PC-9 (cell line): ENCODE results near the gene KCNN1. TPM values are rescaled to one million over a fixed set of nuclear protein-coding genes. Genes with fewer than 3 reads are reported as not detected.
A peak's percentile ranks its signal among the peaks of the same experiment; 100 is the strongest.

Experiments
- BruUV-seq: library from RNA; stranded (reverse); fragments of 400-500 nt; replicated peaks from 2 replicates; lab custom pipeline; 2021; lab: Mats Ljungman, UMichigan
- CTCF ChIA-PET: fragments of 300-600 bp; sonication (Branson Sonifier 250); formaldehyde crosslinking; loops from one replicate; lab custom pipeline; 2022; ENCODE audit warnings: antibody characterized with exemption; lab: Charles Lee
- POLR2A ChIA-PET: fragments of 300-600 bp; sonication (Branson Sonifier 250); formaldehyde crosslinking; loops from one replicate; lab custom pipeline; 2022; ENCODE audit warnings: antibody characterized with exemption; ENCODE audit not compliant: unreplicated experiment; lab: Charles Lee
- DNase-seq, 2 experiments: peaks; one replicate each; pipeline versions ENCODE4 v3.0.0 to v3.0.0-alpha.2; 2015 to 2022; ENCODE audit warnings: mixed read lengths in 1 of 2
- H2AFZ ChIP-seq: fragments of 200-600 bp; sonication (generic); 2 replicates; pipeline ENCODE4 v1.8.1; 2017; ENCODE audit warnings: antibody characterized with exemption
- H3F3A ChIP-seq: fragments of 200-600 bp; sonication (generic); 2 replicates; pipeline ENCODE4 v1.8.1; 2017; ENCODE audit warnings: antibody characterized with exemption, mild to moderate bottlenecking, low read depth; ENCODE audit not compliant: insufficient read depth
- H3K27ac ChIP-seq: fragments of 200-600 bp; sonication (generic); 2 replicates; pipeline ENCODE4 v1.6.1; 2016; ENCODE audit warnings: mixed run types
- H3K27me3 ChIP-seq: fragments of 200-600 bp; sonication (generic); 2 replicates; pipeline ENCODE4 v1.6.1; 2016; ENCODE audit warnings: low read depth, mixed run types; ENCODE audit not compliant: insufficient read depth
- H3K36me3 ChIP-seq: fragments of 200-600 bp; sonication (generic); 2 replicates; pipeline ENCODE4 v1.6.1; 2016; ENCODE audit warnings: low read depth, mixed run types
- H3K4me1 ChIP-seq: fragments of 200-600 bp; sonication (generic); replicated peaks from 2 replicates; pipeline ENCODE4 v1.6.1; 2016; ENCODE audit warnings: mixed run types; ENCODE audit not compliant: insufficient read depth
- H3K4me2 ChIP-seq: fragments of 200-600 bp; sonication (generic); 2 replicates; pipeline ENCODE4 v1.6.1; 2017; ENCODE audit warnings: mixed run types
- H3K4me3 ChIP-seq: fragments of 200-600 bp; sonication (generic); 2 replicates; pipeline ENCODE4 v1.6.1; 2016; ENCODE audit warnings: mixed run types
- H3K79me2 ChIP-seq: fragments of 200-600 bp; sonication (generic); 2 replicates; pipeline ENCODE4 v1.6.1; 2017; ENCODE audit warnings: low read depth, mixed run types
- H3K9me2 ChIP-seq: fragments of 200-600 bp; sonication (generic); 2 replicates; pipeline ENCODE4 v1.8.1; 2017; ENCODE audit warnings: mild to moderate bottlenecking; ENCODE audit not compliant: insufficient read depth
- H3K9me3 ChIP-seq: fragments of 200-600 bp; sonication (generic); 2 replicates; pipeline ENCODE4 v1.8.1; 2016; ENCODE audit warnings: low read depth; ENCODE audit not compliant: insufficient read depth
- H4K20me1 ChIP-seq: fragments of 200-600 bp; sonication (generic); 2 replicates; pipeline ENCODE4 v1.8.1; 2017; ENCODE audit not compliant: insufficient read depth
- EZH2 ChIP-seq: fragments of 200-600 bp; sonication (generic); IDR thresholded peaks from 2 replicates; pipeline ENCODE4 v1.8.0; 2017; ENCODE audit warnings: antibody characterized with exemption, low read depth
- intact Hi-C: fragments of 100-400 bp; cut with micrococcal nuclease; formaldehyde crosslinking; loops from one replicate; pipeline ENCODE4 v1.10.0; 2022; ENCODE audit not compliant: unreplicated experiment
- total RNA-seq: library from RNA; stranded (reverse); gene quantifications from 2 replicates; pipeline ENCODE4 v1.2.3, GENCODE V29; 2021
- TF ChIP-seq, protein P1 (sequence below): fragments of 200-600 bp; sonication (generic); conservative IDR thresholded peaks from 2 replicates; pipeline ENCODE4 v1.6.1; 2017; ENCODE audit warnings: mixed run types, antibody characterized with exemption, mild to moderate bottlenecking, moderate library complexity

Gene KCNN1
- total RNA-seq, 1 experiment from 2014 or later = 0.09 TPM

DNA sequence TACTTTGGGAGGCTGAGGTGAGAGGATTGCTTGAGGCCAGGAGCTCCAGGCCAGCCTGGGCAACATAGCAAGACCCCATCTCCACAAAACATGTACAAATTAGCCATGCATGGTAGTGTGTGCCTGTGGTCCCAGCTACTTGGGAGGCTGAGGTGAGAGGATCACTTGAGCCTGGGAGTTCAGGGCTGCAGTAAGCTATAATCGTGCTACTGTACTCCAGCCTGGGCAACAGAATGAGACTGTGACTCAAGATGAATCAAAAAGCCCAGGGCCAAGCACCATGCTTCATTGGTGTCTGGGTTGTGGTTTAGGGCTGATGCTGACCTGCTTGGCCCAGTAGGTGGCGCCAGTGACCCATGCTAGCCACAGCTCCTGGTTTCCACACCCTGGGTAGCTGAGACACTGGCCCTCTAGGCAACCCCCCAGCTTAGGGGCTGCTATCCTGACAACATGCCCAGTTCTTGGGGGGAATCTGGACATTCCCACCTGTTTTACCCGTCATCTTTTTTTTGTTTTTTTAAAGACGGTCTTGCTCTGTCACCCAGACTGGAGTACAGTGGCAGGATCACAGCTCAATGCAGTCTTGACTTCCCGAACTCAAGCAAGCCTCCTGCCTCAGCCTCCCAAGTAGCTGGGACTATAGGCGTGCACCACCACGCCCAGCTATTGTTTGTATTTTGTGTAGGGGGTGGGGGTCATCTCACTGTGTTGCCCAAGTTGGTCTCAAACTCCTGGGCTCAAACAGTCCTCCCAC is 28.6 kb upstream of the KCNN1 start:
- Histone ChIP-seq H3K27ac (no peak overlapping the region), H3F3A (peaks cover 11% of the 10 kb centered on the region), H3K4me2 (no peak overlapping the region), H3K4me3 (no peak overlapping the region), H3K36me3 (peaks cover 4% of the 10 kb centered on the region), H3K27me3 (no peaks in the 10 kb centered on the region), H2AFZ (no peak overlapping the region), H3K9me2 (no peaks in the 10 kb centered on the region), H3K79me2 (peaks cover 23% of the 10 kb centered on the region), H4K20me1 (no peaks in the 10 kb centered on the region), H3K4me1 (peaks cover 12% of the 10 kb centered on the region), H3K9me3 (no peaks in the 10 kb centered on the region)
- DNase-seq = peak; percentile 75
- intact Hi-C loops = loop anchor here (1.0 to 5.0 kb wide), 3 partner anchors 58 to 214 kb away; partner anchors contain the start of gene PIK3R2
- no TSS peak for BruUV-seq
- CTCF ChIA-PET = interaction anchor here (1.1 to 1.2 kb wide), 2 partner anchors 37 to 58 kb away, joined by 4 to 6 read pairs; no protein-coding TSS in a partner anchor
- POLR2A ChIA-PET = interaction anchor here (0.6 to 0.7 kb wide), 2 partner anchors 45 to 340 kb away, joined by 3 to 4 read pairs; no protein-coding TSS in a partner anchor
- no peak for TF ChIP-seq EZH2
- TF ChIP-seq, protein P1, sequence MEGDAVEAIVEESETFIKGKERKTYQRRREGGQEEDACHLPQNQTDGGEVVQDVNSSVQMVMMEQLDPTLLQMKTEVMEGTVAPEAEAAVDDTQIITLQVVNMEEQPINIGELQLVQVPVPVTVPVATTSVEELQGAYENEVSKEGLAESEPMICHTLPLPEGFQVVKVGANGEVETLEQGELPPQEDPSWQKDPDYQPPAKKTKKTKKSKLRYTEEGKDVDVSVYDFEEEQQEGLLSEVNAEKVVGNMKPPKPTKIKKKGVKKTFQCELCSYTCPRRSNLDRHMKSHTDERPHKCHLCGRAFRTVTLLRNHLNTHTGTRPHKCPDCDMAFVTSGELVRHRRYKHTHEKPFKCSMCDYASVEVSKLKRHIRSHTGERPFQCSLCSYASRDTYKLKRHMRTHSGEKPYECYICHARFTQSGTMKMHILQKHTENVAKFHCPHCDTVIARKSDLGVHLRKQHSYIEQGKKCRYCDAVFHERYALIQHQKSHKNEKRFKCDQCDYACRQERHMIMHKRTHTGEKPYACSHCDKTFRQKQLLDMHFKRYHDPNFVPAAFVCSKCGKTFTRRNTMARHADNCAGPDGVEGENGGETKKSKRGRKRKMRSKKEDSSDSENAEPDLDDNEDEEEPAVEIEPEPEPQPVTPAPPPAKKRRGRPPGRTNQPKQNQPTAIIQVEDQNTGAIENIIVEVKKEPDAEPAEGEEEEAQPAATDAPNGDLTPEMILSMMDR = peak; percentile 97

DNA sequence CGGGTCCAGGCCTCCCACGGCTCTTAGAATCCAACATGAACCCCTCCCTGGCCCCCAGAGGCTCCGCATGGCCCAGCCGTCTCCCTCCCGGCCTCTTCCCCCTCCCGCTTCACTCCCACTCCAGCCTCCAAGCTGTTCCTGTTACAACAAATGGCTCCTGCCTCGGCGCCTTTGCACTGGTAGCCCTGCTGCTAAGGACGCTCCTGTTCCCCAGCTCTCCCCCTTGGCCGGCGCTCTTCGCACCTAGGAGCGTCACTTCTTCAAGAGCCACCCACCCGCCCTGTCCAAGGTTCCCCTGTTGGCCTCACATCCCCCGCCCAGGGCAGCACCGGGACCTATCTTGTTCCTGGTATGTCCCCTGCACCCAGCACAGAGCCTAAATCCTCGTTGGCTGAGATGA is 24.7 kb upstream of the KCNN1 start:
- no peaks in the 10 kb centered on the region for H3K79me2 ChIP-seq
- no peaks in the 10 kb centered on the region for H3K27me3 ChIP-seq
- H3K4me1 ChIP-seq = peaks cover 2% of the 10 kb centered on the region; the same call in 1 of the 2 replicates
- BruUV-seq = no TSS peak
- H2AFZ ChIP-seq = no peak overlapping the region
- H3K4me2 ChIP-seq = no peak overlapping the region
- H3K4me3 ChIP-seq = no peak overlapping the region
- CTCF ChIA-PET = no interaction called here
- TF ChIP-seq EZH2 = no peak
- TF ChIP-seq, protein P1 = no peak
- no peak for DNase-seq
- H3K36me3 ChIP-seq = no peaks in the 10 kb centered on the region; the same call in 1 of the 2 replicates
- no peak overlapping the region for H3K27ac ChIP-seq
- H4K20me1 ChIP-seq = no peaks in the 10 kb centered on the region; the same call in 1 of the 2 replicates
- H3F3A ChIP-seq = peaks cover 37% of the 10 kb centered on the region
- H3K9me2 ChIP-seq = no peaks in the 10 kb centered on the region
- intact Hi-C loops = no loop called here
- no peaks in the 10 kb centered on the region for H3K9me3 ChIP-seq
- POLR2A ChIA-PET = no interaction called here

DNA sequence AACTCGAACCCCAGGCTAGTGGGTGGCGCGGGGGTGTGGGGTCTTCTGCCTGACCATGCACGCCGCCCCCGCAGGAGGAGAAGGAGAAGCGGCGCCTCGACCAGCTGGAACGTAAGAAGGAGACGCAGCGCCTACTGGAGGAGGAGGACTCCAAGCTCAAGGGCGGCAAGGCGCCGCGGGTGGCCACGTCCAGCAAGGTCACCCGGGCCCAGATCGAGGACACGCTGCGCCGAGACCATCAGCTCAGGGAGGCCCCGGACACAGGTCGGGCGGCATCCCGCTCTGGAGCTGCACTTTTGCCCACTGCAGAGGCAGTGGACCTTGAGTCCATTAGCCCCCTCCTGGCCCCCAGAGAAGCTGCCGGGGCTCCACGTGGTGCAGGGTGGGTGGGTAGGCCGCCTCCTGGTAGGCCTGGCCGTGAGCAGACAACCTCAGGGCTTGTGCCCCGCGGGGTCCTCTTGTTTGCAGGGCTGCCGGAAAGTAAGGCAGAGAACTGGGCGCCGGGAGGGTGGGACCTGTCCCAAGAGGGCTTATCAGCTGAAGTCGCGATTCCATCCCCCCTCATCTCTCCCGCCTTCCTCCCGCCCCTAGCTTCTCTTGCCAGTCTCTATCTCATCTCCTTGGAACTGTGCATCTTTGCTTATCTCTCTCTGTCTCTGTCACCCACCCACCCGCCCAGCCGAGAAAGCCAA is 24.2 kb upstream of the KCNN1 start:
- DNase-seq = no peak
- no peak overlapping the region for H2AFZ ChIP-seq
- H3K4me2 ChIP-seq = no peak overlapping the region
- H3K27ac ChIP-seq = no peak overlapping the region
- TF ChIP-seq EZH2 = no peak
- TF ChIP-seq, protein P1 = no peak
- H3K27me3 ChIP-seq = no peaks in the 10 kb centered on the region
- POLR2A ChIA-PET = interaction anchor here (0.5 to 0.6 kb wide), 2 partner anchors 140 to 263 kb away, joined by 6 to 19 read pairs; no protein-coding TSS in a partner anchor
- no peaks in the 10 kb centered on the region for H3K9me2 ChIP-seq
- CTCF ChIA-PET = no interaction called here
- no peaks in the 10 kb centered on the region for H3K9me3 ChIP-seq
- no peaks in the 10 kb centered on the region; the same call in 1 of the 2 replicates for H4K20me1 ChIP-seq
- peaks cover 40% of the 10 kb centered on the region for H3F3A ChIP-seq
- no peak overlapping the region for H3K4me3 ChIP-seq
- no TSS peak for BruUV-seq
- H3K4me1 ChIP-seq = peaks cover 6% of the 10 kb centered on the region; the same call in 1 of the 2 replicates
- no peaks in the 10 kb centered on the region; the same call in 1 of the 2 replicates for H3K36me3 ChIP-seq
- no peaks in the 10 kb centered on the region for H3K79me2 ChIP-seq
- intact Hi-C loops = no loop called here
